H1 (cell line): ENCODE results near the gene SPC24.

Experiments used
- CTCF ChIP-seq, 3 experiments: IDR thresholded peaks; 1 replicate in 2 of 3; 2 replicates in 1 of 3; pipeline versions ENCODE4 v1.5.1 to v1.6.1; 2011; ENCODE audit warnings: low read length in 3 of 3, mild to moderate bottlenecking in 3 of 3, inconsistent platforms in 2 of 3, low read depth in 1 of 3, moderate library complexity in 1 of 3; ENCODE audit not compliant: insufficient read depth in 1 of 3; ENCODE audit errors: control extremely low read depth in 1 of 3
- EP300 ChIP-seq, 2 experiments: IDR thresholded peaks; 1 replicate in 1 of 2; 2 replicates in 1 of 2; pipeline ENCODE4 v1.6.1; 2011 to 2012; ENCODE audit warnings: low read depth in 2 of 2, low read length in 2 of 2, mild to moderate bottlenecking in 2 of 2, borderline replicate concordance in 1 of 2, inconsistent platforms in 1 of 2, moderate library complexity in 1 of 2
- POU5F1 ChIP-seq: IDR thresholded peaks from 2 replicates; pipeline ENCODE4 v1.6.1; 2011; ENCODE audit warnings: low read depth, mild to moderate bottlenecking, low read length, moderate library complexity
- RXRA ChIP-seq: IDR thresholded peaks from 2 replicates; pipeline ENCODE4 v1.6.1; 2011; ENCODE audit warnings: low read depth, mild to moderate bottlenecking, low read length, moderate library complexity; ENCODE audit not compliant: insufficient read depth
- SIN3A ChIP-seq, 2 experiments: IDR thresholded peaks in 1 of 2; conservative IDR thresholded peaks in 1 of 2; 2 replicates each; pipeline ENCODE4 v1.6.1; 2011 to 2012; ENCODE audit warnings: low read length in 2 of 2, improper control_type of control experiment in 1 of 2, low read depth in 1 of 2, mild to moderate bottlenecking in 1 of 2
- TAF1 ChIP-seq: IDR thresholded peaks from 2 replicates; pipeline ENCODE4 v1.6.1; 2011; ENCODE audit warnings: mild to moderate bottlenecking, low read depth, low read length
- YY1 ChIP-seq: IDR thresholded peaks from 2 replicates; pipeline ENCODE4 v1.6.1; 2011; ENCODE audit warnings: low read depth, mild to moderate bottlenecking, low read length

- no peak for TF ChIP-seq TAF1
- TF ChIP-seq EP300 (IDR thresholded peaks at IDR 0.05; ENCODE audit: borderline replicate concordance in 1 of 2, low read depth in 2 of 2, low read length in 2 of 2): no peak
- TF ChIP-seq CTCF (IDR thresholded peaks at IDR 0.05; ENCODE audit: control extremely low read depth in 1 of 3, insufficient read depth in 1 of 3, low read depth in 1 of 3, low read length in 3 of 3): no peak
- TF ChIP-seq RXRA: no peak
- no peak for TF ChIP-seq SIN3A (conservative IDR thresholded peaks at IDR 0.05 in 1 of 2, IDR thresholded peaks at IDR 0.05 in 1 of 2; ENCODE audit: low read depth in 1 of 2, low read length in 2 of 2)
- no peak for TF ChIP-seq POU5F1
- TF ChIP-seq YY1: no peak
Observed at GRCh38 chr19:11195681-11196080, 40.1 kb upstream of the SPC24 start.
